GM19372 (cell line): Measurements from ENCODE around the gene LCTL.

Source experiments
- ATAC-seq: cut with Tn5 transposase; IDR thresholded peaks from one replicate; pipeline ENCODE4 v1.9.1; 2021; ENCODE audit warnings: mild to moderate bottlenecking, low read depth, moderate library complexity; ENCODE audit not compliant: unreplicated experiment

Gene LCTL

GRCh38 chr15:66567897-66568296, 2.1 kb upstream of the LCTL start:
- no peak for ATAC-seq

DNA sequence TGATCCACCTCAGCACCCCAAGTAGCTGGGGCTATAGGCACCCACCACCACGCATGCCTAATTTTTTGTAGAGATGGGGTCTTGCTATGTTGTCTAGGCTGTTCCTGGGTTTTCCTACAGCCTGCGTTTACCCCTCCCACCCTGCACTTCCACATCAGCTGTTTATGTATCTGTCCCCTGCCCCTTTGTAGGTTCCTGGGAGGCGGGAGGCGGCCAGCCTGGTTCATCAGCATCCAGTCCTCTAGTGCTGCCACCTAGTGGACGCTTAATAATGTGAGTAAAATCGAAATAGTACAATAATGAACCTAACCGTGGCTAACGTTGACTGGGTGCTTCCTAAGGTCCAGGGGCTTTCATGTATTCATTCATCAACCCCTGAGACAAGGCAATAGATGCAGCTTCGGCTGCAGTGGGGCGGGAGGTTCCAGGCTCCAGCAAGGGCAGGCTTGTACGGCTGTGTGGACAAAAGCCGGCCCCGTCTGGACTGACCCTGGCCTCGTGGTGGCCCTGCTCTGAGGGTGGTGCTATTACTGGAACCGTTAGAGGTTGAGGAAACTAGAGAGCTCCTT, 1.2 kb upstream of the LCTL start:
- ATAC-seq, result no peak

DNA sequence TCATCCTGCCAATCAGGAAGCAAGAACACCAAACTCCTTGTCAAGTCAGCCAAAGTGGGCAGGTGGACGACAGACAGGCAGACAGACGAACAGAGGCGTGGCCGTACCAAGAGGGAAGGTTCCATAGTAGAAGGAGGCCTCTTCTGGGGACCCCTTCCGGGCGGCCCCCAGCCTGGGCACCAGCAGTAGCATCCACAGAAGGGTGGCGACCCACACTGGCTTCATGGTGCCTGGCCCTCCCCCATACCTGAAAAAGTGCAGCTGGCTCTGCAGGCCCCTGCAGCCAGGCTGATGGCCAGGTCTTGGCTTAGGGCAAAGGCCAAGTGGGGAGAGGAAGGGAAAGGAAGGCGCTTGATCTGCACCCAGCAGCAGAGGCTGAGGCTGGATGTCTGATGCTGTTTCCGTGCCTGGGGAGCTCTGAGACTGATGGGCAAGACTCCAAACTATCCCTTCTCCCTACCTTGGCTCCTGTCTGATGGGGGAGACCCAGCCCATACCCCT, 607 bp downstream of the LCTL start:
- ATAC-seq, result no peak

- ATAC-seq, result no peak
These were observed 1.4 kb downstream of the LCTL start for GRCh38 chr15:66564136-66565041.

DNA sequence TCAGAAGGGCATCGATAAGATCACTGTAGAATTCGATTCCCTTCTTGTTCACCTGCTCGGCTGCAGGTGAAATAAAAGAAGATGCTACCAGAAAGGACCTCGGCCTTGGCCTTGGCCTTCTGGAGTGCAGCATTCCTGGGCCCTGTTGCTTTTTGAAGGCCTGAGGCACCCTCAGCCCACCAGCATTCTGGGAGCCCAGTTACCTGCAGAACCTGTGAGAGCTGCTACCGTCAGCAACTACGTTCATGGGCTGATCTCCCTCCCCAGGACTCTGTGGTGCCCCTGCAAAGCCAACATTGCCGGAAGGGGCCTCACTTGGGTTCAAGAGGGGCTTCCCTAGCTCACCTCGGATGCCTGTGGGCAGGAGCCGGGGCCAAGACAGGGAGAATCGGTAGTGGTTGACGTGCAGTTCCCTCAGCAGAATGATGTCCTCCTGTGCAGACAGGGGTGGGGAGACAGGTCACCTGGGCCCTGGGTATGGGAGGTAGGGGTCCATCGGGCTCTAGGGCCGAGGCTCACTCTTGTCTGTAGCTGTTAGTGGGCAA, 2.2 kb downstream of the LCTL start:
- ATAC-seq, result no peak

DNA sequence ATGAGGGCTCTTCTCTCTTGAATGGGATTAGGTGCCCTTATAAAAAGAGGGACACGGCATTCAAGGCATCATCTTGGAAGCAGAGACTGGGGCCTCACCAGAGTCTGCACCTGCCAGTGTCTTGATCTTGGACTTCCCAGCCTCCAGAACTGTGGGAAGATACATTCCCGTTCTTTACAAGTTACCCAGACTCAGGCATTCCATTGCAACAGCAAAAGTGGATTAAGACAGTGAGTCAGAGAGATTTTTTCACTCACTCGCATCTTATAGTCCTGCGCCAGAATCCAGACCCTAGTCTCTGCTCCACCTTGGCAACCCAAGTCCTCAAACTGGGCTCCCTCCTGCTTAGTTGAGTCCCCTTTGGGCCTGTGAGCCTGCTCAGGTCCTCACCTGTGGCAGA, 2.7 kb downstream of the LCTL start:
- ATAC-seq, result no peak

DNA sequence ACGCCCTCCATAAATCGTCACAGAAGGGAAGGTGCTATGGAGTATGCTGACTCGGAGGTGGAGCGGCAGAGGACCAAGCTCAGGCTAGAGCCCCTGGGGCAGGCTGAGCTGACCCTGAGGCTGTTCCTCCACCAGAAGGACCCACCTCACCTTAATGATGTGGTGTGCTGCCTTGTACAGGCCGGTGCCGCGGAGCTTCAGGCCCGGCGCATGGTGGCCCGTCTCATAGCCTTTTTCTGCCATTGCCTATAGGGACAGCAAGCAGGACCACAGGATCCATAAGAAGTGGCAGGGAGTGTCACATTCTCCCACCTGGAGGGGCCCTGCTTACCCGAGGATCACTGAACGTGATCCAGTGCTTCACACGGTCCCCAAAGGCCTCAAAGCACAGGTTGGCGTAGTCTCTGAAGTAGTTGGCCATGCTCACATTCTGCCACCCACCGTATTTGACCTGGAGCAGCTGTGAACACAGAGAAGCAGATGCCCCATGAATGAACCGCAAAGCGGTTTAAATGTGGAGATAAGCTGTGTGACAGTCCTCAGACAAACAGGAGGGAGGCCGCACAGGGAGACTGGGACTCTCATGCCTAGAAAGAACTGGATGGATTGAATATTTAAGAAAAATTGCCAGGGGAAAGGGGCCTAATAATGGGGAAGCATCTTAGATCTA, 4.8 kb downstream of the LCTL start:
- ATAC-seq, result no peak

DNA sequence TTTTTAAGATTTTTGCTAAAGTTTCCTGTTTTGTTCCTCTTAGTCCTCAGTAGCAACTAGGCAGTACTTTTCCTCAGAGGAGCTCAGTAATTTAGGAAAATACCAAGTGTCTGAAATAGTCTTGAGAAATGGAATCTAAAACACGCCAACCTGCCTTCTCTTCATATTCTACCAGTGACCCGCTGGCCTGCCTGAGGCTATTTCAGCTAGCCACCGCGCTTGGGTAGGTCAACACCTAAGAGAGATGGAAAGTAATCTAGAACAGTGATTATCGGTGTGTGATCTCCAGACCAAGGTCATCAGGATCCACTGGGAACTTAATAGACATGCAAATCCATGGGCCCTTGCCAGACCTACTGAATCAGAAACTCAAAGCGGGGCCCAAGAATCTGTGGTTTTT, 7.5 kb downstream of the LCTL start:
- no peak for ATAC-seq

- ATAC-seq, result no peak
These were observed 10.1 kb downstream of the LCTL start for GRCh38 chr15:66555685-66556084.

GRCh38 chr15:66545255-66545654, 20.5 kb downstream of the LCTL start:
- no peak for ATAC-seq

DNA sequence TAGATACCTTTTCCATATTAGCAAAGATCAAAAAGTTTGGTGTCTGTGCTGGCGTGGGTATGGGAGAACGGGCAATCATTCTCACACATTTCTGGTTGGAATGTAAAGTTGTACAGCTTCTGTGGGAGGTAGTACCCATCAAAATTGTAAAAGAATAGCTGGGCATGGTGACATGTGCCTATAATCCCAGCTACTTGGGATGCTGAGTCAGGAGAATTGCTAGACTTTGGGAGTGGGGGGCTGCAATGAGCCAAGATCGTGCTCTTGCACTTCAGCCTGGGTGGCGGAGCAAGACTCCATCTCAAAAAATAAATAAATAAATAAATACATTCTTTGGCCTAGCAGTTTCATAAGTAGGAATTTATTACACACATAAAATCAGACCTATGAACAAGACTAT, 22.9 kb downstream of the LCTL start:
- no peak for ATAC-seq

- no peak for ATAC-seq
These were observed 30.7 kb downstream of the LCTL start for GRCh38 chr15:66535056-66535455.

DNA sequence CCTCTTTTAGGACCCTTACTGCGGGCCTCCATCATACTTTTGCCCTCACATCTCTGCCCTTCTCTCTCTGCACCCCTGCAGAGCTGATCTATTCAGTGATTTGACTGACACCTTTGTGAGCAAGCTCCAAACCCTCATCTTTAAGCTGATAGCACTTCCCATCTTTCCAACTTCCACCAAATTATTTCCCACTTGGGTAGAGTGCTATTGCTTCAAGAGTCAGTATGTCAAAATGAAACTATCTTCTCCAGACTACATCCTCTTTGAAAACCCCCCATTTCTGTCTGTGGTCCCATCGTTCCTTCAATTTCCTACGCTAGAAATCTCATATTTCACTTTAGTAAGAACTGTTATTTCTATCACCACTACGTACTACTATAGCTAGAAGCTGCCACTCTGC, 41.0 kb downstream of the LCTL start:
- ATAC-seq, result no peak

DNA sequence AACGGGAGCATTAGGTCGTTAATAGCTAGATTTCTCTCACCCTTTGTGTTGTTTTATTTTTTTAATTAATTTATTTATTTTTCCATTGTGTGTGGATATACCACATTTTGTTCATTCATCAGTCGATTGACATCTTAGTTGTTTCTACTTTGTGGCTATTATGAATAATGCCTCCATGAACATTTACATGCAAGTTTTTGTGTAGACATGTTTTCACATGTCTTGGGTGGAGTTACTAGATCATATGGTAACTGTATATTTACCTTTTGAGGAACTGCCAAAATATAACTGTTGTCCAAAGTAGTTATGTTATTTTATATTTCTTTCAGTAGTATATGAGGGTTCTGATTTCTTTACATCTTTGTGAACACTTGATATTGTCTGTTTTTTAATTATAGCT, 41.9 kb downstream of the LCTL start:
- ATAC-seq, result no peak

DNA sequence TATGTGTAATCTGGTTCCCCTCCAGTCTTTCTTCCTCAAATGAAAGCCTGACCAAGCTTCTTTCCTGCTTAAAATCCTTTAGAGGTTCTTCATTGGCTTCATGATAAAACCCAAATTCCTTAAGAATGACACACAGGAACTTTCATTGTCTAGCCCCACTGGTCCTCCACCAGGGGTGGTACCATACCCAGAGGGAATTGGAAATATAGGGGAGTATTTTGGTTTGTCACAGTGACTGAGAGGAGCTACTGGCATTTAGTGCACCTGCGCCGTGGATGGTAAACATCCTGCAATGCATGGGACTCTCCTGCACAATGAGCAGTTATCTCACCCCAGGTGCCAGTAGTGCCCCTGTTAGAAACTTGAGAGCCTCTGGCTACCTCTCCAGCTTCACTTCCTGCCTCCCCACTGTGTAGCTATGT, 49.9 kb downstream of the LCTL start:
- ATAC-seq, result no peak

- no peak for ATAC-seq
These were observed 51.2 kb downstream of the LCTL start for GRCh38 chr15:66514586-66514985.

DNA sequence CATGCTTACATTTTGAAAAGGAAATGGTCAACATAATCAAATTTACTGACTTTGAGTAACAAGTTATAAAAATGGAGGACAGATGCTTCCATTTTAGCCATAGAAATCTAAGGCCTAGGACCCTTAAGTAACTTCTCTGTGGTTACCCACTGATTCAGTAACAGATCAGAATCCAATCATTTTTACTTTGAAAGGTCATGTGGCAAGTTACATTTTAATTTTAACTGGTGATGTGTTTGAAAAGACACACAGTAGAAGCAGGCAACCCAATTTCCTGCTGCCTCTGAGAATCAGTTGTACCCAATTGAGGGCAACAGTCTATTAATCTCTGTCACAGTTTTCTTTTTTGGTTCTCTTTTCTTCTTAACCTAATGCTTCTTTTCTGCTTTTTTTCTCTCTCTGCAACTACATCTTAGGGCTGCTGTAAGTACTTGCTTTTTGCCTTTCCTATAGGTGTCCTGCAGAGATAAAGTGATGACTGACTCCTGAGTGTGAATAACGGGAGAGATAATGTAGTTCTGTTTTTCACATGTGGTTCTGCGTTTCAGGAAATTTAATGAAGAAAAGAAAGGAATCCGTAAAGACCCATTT, 57.4 kb downstream of the LCTL start:
- no peak for ATAC-seq

GRCh38 chr15:66505818-66506217, 60.0 kb downstream of the LCTL start:
- no peak for ATAC-seq

GRCh38 chr15:66505430-66505811, 60.4 kb downstream of the LCTL start:
- no peak for ATAC-seq

DNA sequence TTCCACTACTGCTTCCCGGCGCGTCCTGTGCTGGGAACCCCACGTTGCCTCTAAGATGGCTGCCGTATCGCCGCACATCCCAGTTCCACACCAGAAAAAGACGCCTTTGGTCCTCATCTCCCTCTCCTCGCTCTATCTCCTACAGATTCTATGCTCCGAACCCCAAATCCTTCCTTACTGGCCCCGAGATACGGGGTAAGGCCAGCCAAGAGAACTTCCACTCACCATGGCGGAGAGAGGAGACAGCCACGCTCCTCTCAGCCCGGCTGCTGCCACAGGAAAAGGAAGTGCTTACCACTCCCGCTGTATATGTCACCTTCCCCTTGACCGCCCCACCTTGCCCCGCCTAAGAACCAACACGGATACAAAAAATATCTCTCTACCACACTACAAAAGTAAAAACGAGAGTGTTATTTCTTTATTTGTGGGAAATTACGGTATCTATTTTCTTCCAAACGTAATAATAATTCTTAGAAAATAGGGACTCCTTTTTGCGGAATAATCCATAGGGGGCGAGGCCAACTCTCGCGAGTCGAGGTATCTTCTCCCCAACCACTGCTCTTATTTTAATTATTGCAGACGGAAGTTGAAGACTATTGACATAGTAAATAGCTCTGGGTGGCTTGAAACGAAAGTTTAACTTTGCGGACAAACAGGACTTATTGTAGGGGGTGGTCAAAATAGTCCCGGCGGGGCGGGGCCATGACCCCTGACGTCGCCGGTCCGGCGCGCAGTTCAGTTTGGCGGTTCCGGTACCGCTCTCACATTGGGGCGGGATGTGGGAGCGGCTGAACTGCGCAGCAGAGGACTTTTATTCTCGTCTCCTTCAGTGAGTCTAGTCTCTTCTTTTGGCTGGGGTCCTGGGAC, 61.0 kb downstream of the LCTL start, which contains the start of the genes RPL4 and ZWILCH:
RPL4 (minus strand) TSS at position 293 of the 867 bp plus-strand sequence; CDS start at position 228, 65 bp downstream.
ZWILCH (plus strand) TSS at position 764 of the 867 bp plus-strand sequence; CDS start at position 777, 13 bp downstream.
- peak; percentile 77 for ATAC-seq
